H1 (cell line): ENCODE data around the gene TMC6. TPM values are rescaled to one million over a fixed set of nuclear protein-coding genes. Genes with fewer than 3 reads are reported as not detected.

Experiments
- CHD7 ChIP-seq: fragments of 300-600 bp; sonication (generic); IDR thresholded peaks from 2 replicates; pipeline ENCODE4 v1.7.1; 2012; ENCODE audit warnings: low read length, moderate library complexity, mild to moderate bottlenecking, inconsistent platforms; ENCODE audit not compliant: insufficient replicate concordance
- E2F6 ChIP-seq: IDR thresholded peaks from 2 replicates; pipeline ENCODE4 v1.6.1; 2012; ENCODE audit warnings: inconsistent platforms
- EZH2 ChIP-seq: fragments of 200-600 bp; sonication (generic); IDR thresholded peaks from 2 replicates; pipeline ENCODE4 v1.7.1; 2012; ENCODE audit warnings: low read depth, mild to moderate bottlenecking, moderate library complexity, low read length, inconsistent platforms; ENCODE audit not compliant: severe bottlenecking
- FOSL1 ChIP-seq: IDR thresholded peaks from 2 replicates; pipeline ENCODE4 v1.6.1; 2011; ENCODE audit warnings: mild to moderate bottlenecking, low read depth, low read length, moderate library complexity; ENCODE audit not compliant: insufficient read depth
- GTF2F1 ChIP-seq: IDR thresholded peaks from 2 replicates; pipeline ENCODE4 v1.6.1; 2012; ENCODE audit warnings: low read depth, low read length, improper control_type of control experiment, borderline replicate concordance
- RNF2 ChIP-seq: fragments of 200-900, 300-1000 bp; sonication (generic); IDR thresholded peaks from 2 replicates; pipeline ENCODE4 v1.7.1; 2016; ENCODE audit warnings: borderline replicate concordance, low read depth, mild to moderate bottlenecking, antibody characterized with exemption, low read length; ENCODE audit not compliant: poor library complexity, severe bottlenecking; ENCODE audit errors: missing control alignments
- polyA plus RNA-seq, 7 experiments: library from polyadenylated mRNA; depleted of rRNA in 3 of 7; stranded (reverse) in 5 of 7; unstranded in 2 of 7; fragments of >200 nt in 5 of 7; fragments of 200-250 nt in 2 of 7; gene quantifications; 1 replicate in 5 of 7; 2 replicates in 1 of 7; 4 replicates in 1 of 7; pipeline versions ENCODE4 v1.2.1 to v1.2.3, GENCODE V29; 2011 to 2013; ENCODE audit warnings: missing spikeins in 2 of 7, mixed read lengths in 2 of 7
- total RNA-seq: library from RNA; stranded (reverse); fragmentation: NEBNext Ultra II Directional; extraction: Animal tissue kit (Norgen Biotek cat#: 25700); gene quantifications from 2 replicates; pipeline ENCODE4 v1.2.1, GENCODE V29; 2021

The TMC6 gene
- total and polyA plus RNA-seq, 2 of the 8 experiments (the other 6 are each of a cell fraction or from before 2014, with no cell fraction given), result 39.4 to 77.6 TPM

- TF ChIP-seq GTF2F1 (no peak), EZH2 (no peak), E2F6 (no peak), RNF2 (no peak), FOSL1 (no peak), CHD7 (no peak)
Observed at GRCh38 chr17:78110363-78111015, 18.1 kb downstream of the TMC6 start (continued).
